ENCODE results near the gene MCC.

DNA sequence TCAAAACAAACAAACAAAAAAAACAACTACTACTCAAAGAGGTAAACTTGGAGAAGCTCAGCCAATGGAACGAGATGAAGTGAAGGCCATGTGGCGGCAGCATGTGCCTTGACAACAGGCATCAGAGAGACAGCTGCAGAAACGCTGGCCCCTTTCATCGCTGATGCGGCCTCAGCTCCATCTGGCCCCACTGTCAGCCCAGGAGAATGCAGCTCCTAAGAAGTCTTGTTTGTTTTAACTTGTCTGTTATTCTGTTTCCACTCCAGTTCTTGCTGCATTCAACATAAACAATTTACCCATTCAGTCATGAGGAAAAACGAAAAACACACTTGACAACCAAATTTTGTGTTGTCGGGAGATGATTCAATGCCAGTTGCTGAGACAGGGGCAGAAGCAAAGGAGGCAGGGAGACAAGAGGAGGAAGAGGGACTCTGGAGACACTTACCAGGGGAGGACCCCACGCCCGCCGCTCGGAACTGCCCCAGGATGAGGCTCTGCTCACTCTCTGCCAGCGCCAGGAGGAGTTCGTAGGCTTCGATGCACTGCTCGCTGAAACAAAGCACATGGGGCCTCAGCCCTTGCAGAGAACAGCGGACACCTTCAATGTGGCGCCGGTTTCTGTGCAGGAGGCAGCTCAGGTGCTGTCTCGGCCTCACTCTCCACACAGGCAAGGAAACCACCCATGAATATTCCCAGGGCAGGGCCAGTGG, 420.5 kb downstream of the MCC start:
- TF ChIP-seq, protein P1, sequence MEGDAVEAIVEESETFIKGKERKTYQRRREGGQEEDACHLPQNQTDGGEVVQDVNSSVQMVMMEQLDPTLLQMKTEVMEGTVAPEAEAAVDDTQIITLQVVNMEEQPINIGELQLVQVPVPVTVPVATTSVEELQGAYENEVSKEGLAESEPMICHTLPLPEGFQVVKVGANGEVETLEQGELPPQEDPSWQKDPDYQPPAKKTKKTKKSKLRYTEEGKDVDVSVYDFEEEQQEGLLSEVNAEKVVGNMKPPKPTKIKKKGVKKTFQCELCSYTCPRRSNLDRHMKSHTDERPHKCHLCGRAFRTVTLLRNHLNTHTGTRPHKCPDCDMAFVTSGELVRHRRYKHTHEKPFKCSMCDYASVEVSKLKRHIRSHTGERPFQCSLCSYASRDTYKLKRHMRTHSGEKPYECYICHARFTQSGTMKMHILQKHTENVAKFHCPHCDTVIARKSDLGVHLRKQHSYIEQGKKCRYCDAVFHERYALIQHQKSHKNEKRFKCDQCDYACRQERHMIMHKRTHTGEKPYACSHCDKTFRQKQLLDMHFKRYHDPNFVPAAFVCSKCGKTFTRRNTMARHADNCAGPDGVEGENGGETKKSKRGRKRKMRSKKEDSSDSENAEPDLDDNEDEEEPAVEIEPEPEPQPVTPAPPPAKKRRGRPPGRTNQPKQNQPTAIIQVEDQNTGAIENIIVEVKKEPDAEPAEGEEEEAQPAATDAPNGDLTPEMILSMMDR (conservative IDR thresholded peaks at IDR 0.05), result no peak
- TF ChIP-seq ZFX (IDR thresholded peaks at IDR 0.05), result no peak
